Gastrocnemius medialis (tissue), 4 donors: ENCODE measurements around the gene ANXA8.

ENCODE experiments used
- CTCF ChIP-seq, 5 experiments: fragments of 450-650 bp in 3 of 5; fragments of 200-600 bp in 2 of 5; sonication (generic) in 2 of 5; IDR thresholded peaks in 4 of 5; conservative IDR thresholded peaks in 1 of 5; 1 replicate in 4 of 5; 2 replicates in 1 of 5; pipeline ENCODE4 v1.5.1; 2016 to 2019; ENCODE audit warnings: antibody characterized with exemption in 5 of 5, mild to moderate bottlenecking in 3 of 5, moderate library complexity in 3 of 5
- POLR2A ChIP-seq, 2 donors: fragments of 450-650 bp; IDR thresholded peaks; one replicate each; pipeline ENCODE4 v1.6.1; 2017; ENCODE audit warnings: antibody characterized with exemption in 2 of 2, mild to moderate bottlenecking in 2 of 2, moderate library complexity in 2 of 2

GRCh38 chr10:47456079-47456785 lies 27.7 kb downstream of the ANXA8 start:
- TF ChIP-seq CTCF (IDR thresholded peaks at IDR 0.05 in 4 of 5, conservative IDR thresholded peaks at IDR 0.05 in 1 of 5) (no peak), POLR2A (IDR thresholded peaks at IDR 0.05) (no peak)
